ENCODE measurements around the gene DNASE1L1. TPM values are rescaled to one million over a fixed set of nuclear protein-coding genes. Genes with fewer than 3 reads are reported as not detected.

DNASE1L1 gene
- polyA plus RNA-seq, 3 donors, result 26.2 to 64.5 (median 27.2) TPM

DNA sequence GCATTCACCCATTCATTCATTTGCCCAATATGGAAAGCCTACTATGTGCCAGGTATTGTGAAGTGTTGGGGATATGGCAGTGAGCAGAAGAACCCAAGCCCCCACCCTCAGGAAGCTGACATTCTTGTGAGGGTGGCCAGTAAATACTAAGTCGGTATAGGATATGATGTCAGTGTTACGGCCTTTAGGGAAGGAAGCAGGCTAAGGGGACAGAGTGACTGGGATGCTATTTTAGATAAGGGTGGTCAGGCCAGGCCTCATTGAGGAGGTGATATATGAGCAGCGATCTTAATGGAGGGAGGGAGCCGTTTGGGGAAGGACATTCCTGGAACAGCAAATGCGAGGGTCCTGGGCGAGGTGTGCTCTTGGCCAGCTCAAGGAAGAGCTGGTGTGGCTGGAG is 21.4 kb upstream of the DNASE1L1 start:
- Histone ChIP-seq H3K79me2 (ENCODE audit: insufficient read depth, low read length) (peaks cover 43% of the 10 kb centered on the region), H3K4me1 (ENCODE audit: control insufficient read depth in 1 of 2, insufficient read depth in 2 of 2, low read length in 2 of 2) (peaks cover 47 to 53% of the 10 kb centered on the region in 2 donors), H3K27ac (ENCODE audit: low read depth in 1 of 2, low read length in 2 of 2) (peak overlapping the region; percentile 78 to 92), H3K9ac (ENCODE audit: insufficient read depth, low read length, poor library complexity, severe bottlenecking) (peak overlapping the region; percentile 55), H4K20me1 (ENCODE audit: insufficient read depth, low read length) (no peaks in the 10 kb centered on the region), H2AFZ (ENCODE audit: insufficient read depth, low read depth, low read length, poor library complexity, severe bottlenecking) (no peak overlapping the region), H3K36me3 (replicated peaks in 1 of 2; ENCODE audit: control insufficient read depth in 1 of 2, insufficient read depth in 2 of 2, low read length in 2 of 2) (peaks cover 31 to 34% of the 10 kb centered on the region in 2 donors), H3K27me3 (ENCODE audit: control insufficient read depth in 2 of 2, insufficient read depth in 2 of 2, low read length in 2 of 2) (no peaks in the 10 kb centered on the region), H3K4me3 (replicated peaks in 1 of 3; ENCODE audit: low read depth in 2 of 3, low read length in 3 of 3) (peak overlapping the region in 2 of 3 experiments; percentile 24 to 87), H3K9me3 (replicated peaks in 1 of 2; ENCODE audit: control insufficient read depth in 1 of 2, insufficient read depth in 1 of 2, low read length in 2 of 2) (no peaks in the 10 kb centered on the region), H3K4me2 (replicated peaks; ENCODE audit: extremely low read depth, low read length, poor library complexity, severe bottlenecking) (peak overlapping the region; percentile 82)
- H3K4me1 Mint-ChIP-seq, result peaks cover 42% of the 10 kb centered on the region
- WGBS (ENCODE audit: insufficient coverage), result 19% methylated on average over 5 of the region's 6 CpGs
- intact Hi-C loops (cut with micrococcal nuclease), result no loop called here
- TF ChIP-seq, protein P1, sequence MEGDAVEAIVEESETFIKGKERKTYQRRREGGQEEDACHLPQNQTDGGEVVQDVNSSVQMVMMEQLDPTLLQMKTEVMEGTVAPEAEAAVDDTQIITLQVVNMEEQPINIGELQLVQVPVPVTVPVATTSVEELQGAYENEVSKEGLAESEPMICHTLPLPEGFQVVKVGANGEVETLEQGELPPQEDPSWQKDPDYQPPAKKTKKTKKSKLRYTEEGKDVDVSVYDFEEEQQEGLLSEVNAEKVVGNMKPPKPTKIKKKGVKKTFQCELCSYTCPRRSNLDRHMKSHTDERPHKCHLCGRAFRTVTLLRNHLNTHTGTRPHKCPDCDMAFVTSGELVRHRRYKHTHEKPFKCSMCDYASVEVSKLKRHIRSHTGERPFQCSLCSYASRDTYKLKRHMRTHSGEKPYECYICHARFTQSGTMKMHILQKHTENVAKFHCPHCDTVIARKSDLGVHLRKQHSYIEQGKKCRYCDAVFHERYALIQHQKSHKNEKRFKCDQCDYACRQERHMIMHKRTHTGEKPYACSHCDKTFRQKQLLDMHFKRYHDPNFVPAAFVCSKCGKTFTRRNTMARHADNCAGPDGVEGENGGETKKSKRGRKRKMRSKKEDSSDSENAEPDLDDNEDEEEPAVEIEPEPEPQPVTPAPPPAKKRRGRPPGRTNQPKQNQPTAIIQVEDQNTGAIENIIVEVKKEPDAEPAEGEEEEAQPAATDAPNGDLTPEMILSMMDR (IDR thresholded peaks at IDR 0.05), result no peak
- H3K4me3 Mint-ChIP-seq, result peak overlapping the region; percentile 74 to 91
- peaks cover 29 to 33% of the 10 kb centered on the region in 2 donors for H3K36me3 Mint-ChIP-seq
- DNase-seq, result peak; percentile 21 to 51 (median 32)
- peak overlapping the region; percentile 90 to 99 (median 95) for H3K27ac Mint-ChIP-seq
- H3K27me3 Mint-ChIP-seq (ENCODE audit: low read depth in 3 of 3), result peaks cover 0 to 7% (median 2%) of the 10 kb centered on the region in 3 donors
- peaks cover 0 to 22% (median 5%) of the 10 kb centered on the region in 7 donors for H3K9me3 Mint-ChIP-seq

DNA sequence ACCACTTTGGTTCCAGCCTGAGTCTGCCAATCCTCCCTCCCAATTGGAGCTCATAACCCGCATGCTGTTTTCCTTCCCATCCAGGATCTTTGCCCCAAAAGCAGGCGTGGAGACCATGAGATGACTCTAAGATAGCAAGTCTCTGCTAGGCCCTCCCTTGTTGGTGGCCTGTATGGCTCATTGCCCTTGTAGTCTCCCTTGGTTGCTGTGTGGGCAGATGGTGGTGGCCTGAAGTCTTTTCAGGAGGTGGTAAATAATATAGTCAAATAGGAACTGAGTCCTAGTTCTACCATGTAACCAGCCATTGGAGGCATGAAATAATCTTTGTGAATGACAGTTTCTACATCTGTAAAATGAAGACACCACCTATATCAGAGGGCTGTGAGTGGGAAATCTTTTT is 20.7 kb upstream of the DNASE1L1 start:
- 60% methylated on average over 1 of the region's 2 CpGs for WGBS (ENCODE audit: insufficient coverage)
- Histone ChIP-seq H3K4me3 (replicated peaks in 1 of 3; ENCODE audit: low read depth in 2 of 3, low read length in 3 of 3) (peak overlapping the region in 2 of 3 experiments; percentile 78 to 87), H3K36me3 (replicated peaks in 1 of 2; ENCODE audit: control insufficient read depth in 1 of 2, insufficient read depth in 2 of 2, low read length in 2 of 2) (peaks cover 25 to 27% of the 10 kb centered on the region in 2 donors), H3K27me3 (ENCODE audit: control insufficient read depth in 2 of 2, insufficient read depth in 2 of 2, low read length in 2 of 2) (no peaks in the 10 kb centered on the region), H3K9ac (ENCODE audit: insufficient read depth, low read length, poor library complexity, severe bottlenecking) (no peak overlapping the region), H3K4me1 (ENCODE audit: control insufficient read depth in 1 of 2, insufficient read depth in 2 of 2, low read length in 2 of 2) (peaks cover 47 to 56% of the 10 kb centered on the region in 2 donors), H3K27ac (ENCODE audit: low read depth in 1 of 2, low read length in 2 of 2) (peak overlapping the region; percentile 78 to 92), H3K9me3 (replicated peaks in 1 of 2; ENCODE audit: control insufficient read depth in 1 of 2, insufficient read depth in 1 of 2, low read length in 2 of 2) (no peaks in the 10 kb centered on the region), H2AFZ (ENCODE audit: insufficient read depth, low read depth, low read length, poor library complexity, severe bottlenecking) (no peak overlapping the region), H3K4me2 (replicated peaks; ENCODE audit: extremely low read depth, low read length, poor library complexity, severe bottlenecking) (peak overlapping the region; percentile 82), H3K79me2 (ENCODE audit: insufficient read depth, low read length) (peaks cover 43% of the 10 kb centered on the region), H4K20me1 (ENCODE audit: insufficient read depth, low read length) (no peaks in the 10 kb centered on the region)
- Mint-ChIP-seq H3K27me3 (ENCODE audit: low read depth in 3 of 3) (peaks cover 0 to 7% (median 2%) of the 10 kb centered on the region in 3 donors), H3K4me1 (peaks cover 42% of the 10 kb centered on the region), H3K36me3 (peaks cover 22 to 27% of the 10 kb centered on the region in 2 donors), H3K27ac (peak overlapping the region; percentile 90 to 99 (median 95)), H3K4me3 (peak overlapping the region; percentile 81 to 84), H3K9me3 (peaks cover 0 to 20% (median 5%) of the 10 kb centered on the region in 7 donors)
- DNase-seq, result no peak
- intact Hi-C loops (cut with micrococcal nuclease), result no loop called here
- TF ChIP-seq, protein P1 (IDR thresholded peaks at IDR 0.05), result no peak
